K562 (cell line): ENCODE measurements around the gene HSPA1L. TPM values are rescaled to one million over a fixed set of nuclear protein-coding genes. Genes with fewer than 3 reads are reported as not detected.

Experiments used
- CBFA2T2 ChIP-seq: fragments of 450-650 bp; conservative IDR thresholded peaks from 2 replicates; pipeline ENCODE4 v1.6.1; 2017; ENCODE audit warnings: mild to moderate bottlenecking
- CC2D1A ChIP-seq: fragments of 450-650 bp; IDR thresholded peaks from 2 replicates; pipeline ENCODE4 v1.6.1; 2017; ENCODE audit warnings: mild to moderate bottlenecking
- CHD1 ChIP-seq: fragments of 200-600 bp; sonication (generic); IDR thresholded peaks from one replicate; pipeline ENCODE4 v1.6.1; 2012; ENCODE audit warnings: mild to moderate bottlenecking, moderate library complexity, low read length, inconsistent platforms
- DLX4 ChIP-seq: fragments of 250-450 bp; sonication (Bioruptor Pico); IDR thresholded peaks from 2 replicates; pipeline ENCODE4 v1.6.1; 2021; ENCODE audit warnings: mild to moderate bottlenecking
- ETV1 ChIP-seq: fragments of 450-650 bp; conservative IDR thresholded peaks from 2 replicates; pipeline ENCODE4 v1.6.1; 2016; ENCODE audit warnings: missing genetic modification characterization, control low read depth, low read depth, missing compliant biosample characterization
- FIP1L1 ChIP-seq: fragments of 200-400 bp; formaldehyde crosslinking; IDR thresholded peaks from 2 replicates; pipeline ENCODE4 v1.6.1; 2018; ENCODE audit warnings: mild to moderate bottlenecking, low read depth, low read length; ENCODE audit not compliant: poor library complexity, severe bottlenecking
- GABPA ChIP-seq: fragments of 200-800 bp; sonication (Bioruptor generic); conservative IDR thresholded peaks from 2 replicates; pipeline ENCODE4 v1.6.1; 2016; ENCODE audit warnings: low read depth, missing genetic modification characterization, missing compliant biosample characterization
- GTF2A2 ChIP-seq: IDR thresholded peaks from 2 replicates; pipeline ENCODE4 v1.6.1; 2016; ENCODE audit warnings: mild to moderate bottlenecking, missing genetic modification characterization, missing compliant biosample characterization
- HNRNPL ChIP-seq: fragments of 200-400 bp; formaldehyde crosslinking; IDR thresholded peaks from 2 replicates; pipeline ENCODE4 v1.6.1; 2017; ENCODE audit warnings: low read depth, mild to moderate bottlenecking, low read length
- KAT8 ChIP-seq: fragments of 450-650 bp; IDR thresholded peaks from 2 replicates; pipeline ENCODE4 v1.6.1; 2016; ENCODE audit warnings: low read depth, mild to moderate bottlenecking
- KDM2B ChIP-seq: fragments of 250-450 bp; sonication (Bioruptor Pico); IDR thresholded peaks from 2 replicates; pipeline ENCODE4 v1.8.0; 2021; ENCODE audit warnings: mild to moderate bottlenecking, moderate library complexity
- MAFK ChIP-seq: IDR thresholded peaks from 2 replicates; pipeline ENCODE4 v1.6.1; 2011; ENCODE audit warnings: low read length, improper control_type of control experiment
- MTA2 ChIP-seq: fragments of 450-650 bp; IDR thresholded peaks from 2 replicates; pipeline ENCODE4 v1.6.1; 2016; ENCODE audit warnings: low read depth
- NBN ChIP-seq: fragments of 450-650 bp; IDR thresholded peaks from 2 replicates; pipeline ENCODE4 v1.6.1; 2016; ENCODE audit warnings: low read depth, mild to moderate bottlenecking
- NEUROD1 ChIP-seq: fragments of 150-350 bp; IDR thresholded peaks from 2 replicates; pipeline ENCODE4 v1.6.1; 2014; ENCODE audit warnings: borderline replicate concordance, low read length, low read depth; ENCODE audit not compliant: partially characterized antibody
- RBM25 ChIP-seq: fragments of 200-400 bp; formaldehyde crosslinking; IDR thresholded peaks from 2 replicates; pipeline ENCODE4 v1.6.1; 2018; ENCODE audit warnings: low read length, low read depth, moderate library complexity; ENCODE audit not compliant: severe bottlenecking
- RBM34 ChIP-seq: fragments of 200-400 bp; formaldehyde crosslinking; IDR thresholded peaks from 2 replicates; pipeline ENCODE4 v1.6.1; 2018; ENCODE audit warnings: low read length, borderline replicate concordance; ENCODE audit not compliant: insufficient read depth
- SRSF3 ChIP-seq: fragments of 200-400 bp; formaldehyde crosslinking; IDR thresholded peaks from 2 replicates; pipeline ENCODE4 v1.6.1; 2016; ENCODE audit warnings: mild to moderate bottlenecking, low read length, moderate library complexity; ENCODE audit not compliant: insufficient read depth
- SUPT5H ChIP-seq: fragments of 450-650 bp; IDR thresholded peaks from 2 replicates; pipeline ENCODE4 v1.6.1; 2016
- XRCC3 ChIP-seq: fragments of 450-650 bp; IDR thresholded peaks from 2 replicates; pipeline ENCODE4 v1.6.1; 2017; ENCODE audit warnings: mild to moderate bottlenecking, moderate library complexity
- ZBED1 ChIP-seq: IDR thresholded peaks from 2 replicates; pipeline ENCODE4 v1.6.1; 2014
- ZNF23 ChIP-seq: fragments of 250-450 bp; sonication (Bioruptor Pico); IDR thresholded peaks from 2 replicates; pipeline ENCODE4 v1.4.0; 2020; ENCODE audit warnings: mild to moderate bottlenecking
- ZNF398 ChIP-seq: fragments of 250-450 bp; sonication (Bioruptor Pico); IDR thresholded peaks from 2 replicates; pipeline ENCODE4 v1.8.0; 2021; ENCODE audit warnings: moderate library complexity, mild to moderate bottlenecking, inconsistent platforms
- ZNF707 ChIP-seq: fragments of 250-450 bp; sonication (Bioruptor Pico); conservative IDR thresholded peaks from 2 replicates; pipeline ENCODE4 v1.8.0; 2022; ENCODE audit warnings: inconsistent platforms, mild to moderate bottlenecking, moderate library complexity
- ZNF75A ChIP-seq: fragments of 450-650 bp; formaldehyde crosslinking; IDR thresholded peaks from 2 replicates; pipeline ENCODE4 v1.4.0; 2020; ENCODE audit warnings: mild to moderate bottlenecking
- polyA plus RNA-seq, 8 experiments: library from polyadenylated mRNA; depleted of rRNA in 4 of 8; stranded (reverse) in 5 of 8; unstranded in 3 of 8; fragments of >200 nt; fragmentation: Nextera tagmentation in 2 of 8; fragmentation: Illumina TruSeq in 1 of 8; extraction: Ambion mirVana in 2 of 8; extraction: Trizol in 1 of 8; gene quantifications; 2 replicates each; pipeline versions ENCODE4 v1.2.1 to v1.2.3, GENCODE V29; 2011 to 2014; ENCODE audit warnings: inconsistent platforms in 1 of 8, missing spikeins in 1 of 8
- total RNA-seq, 7 experiments: library from RNA; depleted of rRNA in 6 of 7; stranded (reverse); fragments of >200 nt in 6 of 7; fragmentation: Illumina TruSeq in 2 of 7; extraction: Trizol in 2 of 7; gene quantifications; 2 replicates each; pipeline versions ENCODE4 v1.2.1 to v1.2.3, GENCODE V29; 2011 to 2021; ENCODE audit warnings: low replicate concordance in 1 of 7
- TF ChIP-seq, protein P1 (sequence below), 2 experiments: IDR thresholded peaks; 2 replicates each; pipeline ENCODE4 v1.6.1; 2011; ENCODE audit warnings: borderline replicate concordance in 1 of 2, control low read depth in 1 of 2, low read depth in 1 of 2, low read length in 1 of 2, mild to moderate bottlenecking in 1 of 2, mixed read lengths in 1 of 2, moderate library complexity in 1 of 2; ENCODE audit not compliant: insufficient read depth in 1 of 2, insufficient read length in 1 of 2, poor library complexity in 1 of 2, severe bottlenecking in 1 of 2; ENCODE audit errors: extremely low read depth in 1 of 2
- TF ChIP-seq, protein P2 (sequence below): sonication (generic); formaldehyde crosslinking; IDR thresholded peaks from 2 replicates; pipeline ENCODE4 v1.8.1; 2023; ENCODE audit warnings: mild to moderate bottlenecking, missing genetic modification reagents

HSPA1L gene
- total and polyA plus RNA-seq, 9 of the 15 experiments (the other 6 are each of a cell fraction or from before 2014, with no cell fraction given): 0.14 to 2.1 (median 1.3) TPM

DNA sequence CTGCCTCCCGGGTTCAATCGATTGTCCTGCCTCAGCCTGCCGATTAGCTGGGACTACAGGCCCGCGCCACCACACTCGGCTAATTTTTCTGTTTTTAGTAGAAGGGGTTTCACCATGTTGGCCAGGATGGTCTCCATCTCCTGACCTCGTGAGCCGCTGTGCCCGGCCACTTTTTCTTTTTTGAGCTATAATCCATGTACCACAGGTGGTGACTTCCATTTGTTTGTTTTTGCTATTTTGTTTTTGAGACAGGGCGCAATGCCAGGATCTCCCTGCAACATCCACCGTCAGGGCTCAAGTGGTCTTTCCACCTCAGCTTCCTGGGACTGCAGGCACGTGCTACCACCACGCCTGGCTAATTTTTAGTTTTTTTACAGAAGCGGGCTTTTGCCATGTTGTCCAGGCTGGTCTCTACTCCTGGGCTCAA lies 21.0 kb upstream of the HSPA1L start (continued):
- no peak for TF ChIP-seq DLX4
- no peak for TF ChIP-seq ZNF707
- no peak for TF ChIP-seq KDM2B (CRISPR knock-in tag)
- no peak for TF ChIP-seq GTF2A2 (tag)
- TF ChIP-seq ZNF23 (CRISPR knock-in tag): no peak
- TF ChIP-seq CHD1: peak; percentile 96
- TF ChIP-seq, protein P1, sequence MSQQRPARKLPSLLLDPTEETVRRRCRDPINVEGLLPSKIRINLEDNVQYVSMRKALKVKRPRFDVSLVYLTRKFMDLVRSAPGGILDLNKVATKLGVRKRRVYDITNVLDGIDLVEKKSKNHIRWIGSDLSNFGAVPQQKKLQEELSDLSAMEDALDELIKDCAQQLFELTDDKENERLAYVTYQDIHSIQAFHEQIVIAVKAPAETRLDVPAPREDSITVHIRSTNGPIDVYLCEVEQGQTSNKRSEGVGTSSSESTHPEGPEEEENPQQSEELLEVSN (IDR thresholded peaks at IDR 0.05; ENCODE audit: borderline replicate concordance in 1 of 2, extremely low read depth in 1 of 2, insufficient read depth in 1 of 2, insufficient read length in 1 of 2, low read depth in 1 of 2, low read length in 1 of 2, poor library complexity in 1 of 2, severe bottlenecking in 1 of 2): peak in 1 of 2 experiments; percentile 17
- no peak for TF ChIP-seq NEUROD1
- no peak for TF ChIP-seq CC2D1A
- TF ChIP-seq HNRNPL: no peak
- no peak for TF ChIP-seq FIP1L1
- no peak for TF ChIP-seq KAT8
- TF ChIP-seq ZNF75A (CRISPR knock-in tag): no peak
- TF ChIP-seq CBFA2T2: no peak
- TF ChIP-seq XRCC3: no peak
- TF ChIP-seq NBN: no peak; the same call in 1 of the 2 replicates
- no peak for TF ChIP-seq SRSF3
- no peak; the same call in 1 of the 2 replicates for TF ChIP-seq ZNF398
- TF ChIP-seq, protein P2, sequence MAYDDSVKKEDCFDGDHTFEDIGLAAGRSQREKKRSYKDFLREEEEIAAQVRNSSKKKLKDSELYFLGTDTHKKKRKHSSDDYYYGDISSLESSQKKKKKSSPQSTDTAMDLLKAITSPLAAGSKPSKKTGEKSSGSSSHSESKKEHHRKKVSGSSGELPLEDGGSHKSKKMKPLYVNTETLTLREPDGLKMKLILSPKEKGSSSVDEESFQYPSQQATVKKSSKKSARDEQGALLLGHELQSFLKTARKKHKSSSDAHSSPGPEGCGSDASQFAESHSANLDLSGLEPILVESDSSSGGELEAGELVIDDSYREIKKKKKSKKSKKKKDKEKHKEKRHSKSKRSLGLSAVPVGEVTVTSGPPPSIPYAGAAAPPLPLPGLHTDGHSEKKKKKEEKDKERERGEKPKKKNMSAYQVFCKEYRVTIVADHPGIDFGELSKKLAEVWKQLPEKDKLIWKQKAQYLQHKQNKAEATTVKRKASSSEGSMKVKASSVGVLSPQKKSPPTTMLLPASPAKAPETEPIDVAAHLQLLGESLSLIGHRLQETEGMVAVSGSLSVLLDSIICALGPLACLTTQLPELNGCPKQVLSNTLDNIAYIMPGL: 0 out of 2 replicates have a peak, but pooled peaks have one; percentile 10
- no peak for TF ChIP-seq RBM25
- no peak for TF ChIP-seq RBM34
- TF ChIP-seq MTA2: no peak; the same call in 1 of the 2 replicates
- no peak for TF ChIP-seq ETV1 (tag)
- TF ChIP-seq GABPA (tag): no peak
- no peak for TF ChIP-seq ZBED1
- no peak for TF ChIP-seq MAFK
- TF ChIP-seq SUPT5H: peak; percentile 60
